A673 (cell line): ENCODE data around the gene ANKRD13A. TPM values are rescaled to one million over a fixed set of nuclear protein-coding genes. Genes with fewer than 3 reads are reported as not detected.

Experiments used
- BruUV-seq: library from RNA; stranded (reverse); fragments of 400-500 nt; replicated peaks from 2 replicates; lab custom pipeline; 2021; lab: Mats Ljungman, UMichigan
- CTCF ChIA-PET: fragments of 300-600 bp; sonication (Branson Sonifier 250); formaldehyde crosslinking; loops from one replicate; lab custom pipeline; 2022; ENCODE audit warnings: antibody characterized with exemption; lab: Charles Lee
- POLR2A ChIA-PET: fragments of 300-600 bp; sonication (Branson Sonifier 250); formaldehyde crosslinking; loops from one replicate; lab custom pipeline; 2022; ENCODE audit warnings: antibody characterized with exemption; ENCODE audit not compliant: low non-redundant PET; lab: Charles Lee
- DNase-seq: peaks from one replicate; pipeline ENCODE4 v3.0.0-alpha.2; 2015; ENCODE audit warnings: low spot score
- H3K27ac ChIP-seq: fragments of 200-600 bp; sonication (generic); 2 replicates; pipeline ENCODE4 v1.5.1; 2016; ENCODE audit warnings: mixed run types, low read depth, mild to moderate bottlenecking, mixed read lengths, antibody characterized with exemption, low read length; ENCODE audit not compliant: poor library complexity, severe bottlenecking
- H3K27me3 ChIP-seq: fragments of 200-600 bp; sonication (generic); replicated peaks from 2 replicates; pipeline ENCODE4 v1.6.1; 2017; ENCODE audit warnings: mixed run types, low read depth, mild to moderate bottlenecking, mixed read lengths, antibody characterized with exemption, low read length; ENCODE audit not compliant: insufficient read depth, poor library complexity
- H3K36me3 ChIP-seq: fragments of 200-600 bp; sonication (generic); 2 replicates; pipeline ENCODE4 v1.6.1; 2016; ENCODE audit warnings: mixed run types, mild to moderate bottlenecking, mixed read lengths, antibody characterized with exemption, low read length; ENCODE audit not compliant: insufficient read depth, poor library complexity, severe bottlenecking
- H3K4me1 ChIP-seq: fragments of 200-600 bp; sonication (generic); 2 replicates; pipeline ENCODE4 v1.6.1; 2017; ENCODE audit warnings: mixed run types, mild to moderate bottlenecking, mixed read lengths, antibody characterized with exemption, low read length; ENCODE audit not compliant: insufficient read depth, poor library complexity, severe bottlenecking
- H3K4me3 ChIP-seq: fragments of 200-600 bp; sonication (generic); 2 replicates; pipeline ENCODE4 v1.5.1; 2016; ENCODE audit warnings: low read depth, mixed run types, mild to moderate bottlenecking, mixed read lengths, low read length; ENCODE audit not compliant: poor library complexity, severe bottlenecking
- H3K9me3 ChIP-seq: fragments of 200-600 bp; sonication (generic); 2 replicates; pipeline ENCODE4 v1.6.1; 2016; ENCODE audit warnings: mixed run types, low read depth, mild to moderate bottlenecking, mixed read lengths, antibody characterized with exemption, low read length; ENCODE audit not compliant: poor library complexity, severe bottlenecking
- CTCF ChIP-seq: fragments of 300-800, 200-600 bp; sonication (generic); conservative IDR thresholded peaks from 2 replicates; pipeline ENCODE4 v1.5.1; 2017; ENCODE audit warnings: low read depth, mild to moderate bottlenecking, antibody characterized with exemption, low read length, moderate library complexity, mixed read lengths
- EZH2 ChIP-seq: fragments of 200-600 bp; sonication (generic); IDR thresholded peaks from 2 replicates; pipeline ENCODE4 v1.6.1; 2017; ENCODE audit warnings: borderline replicate concordance, low read depth, mild to moderate bottlenecking, mixed read lengths, antibody characterized with exemption, low read length; ENCODE audit not compliant: poor library complexity, severe bottlenecking
- intact Hi-C: fragments of 100-400 bp; cut with micrococcal nuclease; formaldehyde crosslinking; loops from one replicate; pipeline ENCODE4 v1.10.0; 2022; ENCODE audit not compliant: unreplicated experiment
- total RNA-seq: library from RNA; stranded (reverse); gene quantifications from 2 replicates; pipeline ENCODE4 v1.2.3, GENCODE V29; 2021

Gene ANKRD13A
- total RNA-seq, 1 experiment from 2014 or later: 19.8 TPM

GRCh38 chr12:109993091-109993490 is 6.1 kb upstream of the ANKRD13A start:
- Histone ChIP-seq H3K27me3 (no peaks in the 10 kb centered on the region), H3K9me3 (no peaks in the 10 kb centered on the region), H3K4me3 (no peak overlapping the region), H3K4me1 (peaks cover 11% of the 10 kb centered on the region), H3K27ac (no peak overlapping the region), H3K36me3 (peaks cover 6% of the 10 kb centered on the region)
- TF ChIP-seq EZH2: no peak
- no peak for TF ChIP-seq CTCF
- BruUV-seq: no TSS peak
- intact Hi-C loops: no loop called here
- no peak for DNase-seq
- ChIA-PET CTCF (no interaction called here), POLR2A (no interaction called here)

DNA sequence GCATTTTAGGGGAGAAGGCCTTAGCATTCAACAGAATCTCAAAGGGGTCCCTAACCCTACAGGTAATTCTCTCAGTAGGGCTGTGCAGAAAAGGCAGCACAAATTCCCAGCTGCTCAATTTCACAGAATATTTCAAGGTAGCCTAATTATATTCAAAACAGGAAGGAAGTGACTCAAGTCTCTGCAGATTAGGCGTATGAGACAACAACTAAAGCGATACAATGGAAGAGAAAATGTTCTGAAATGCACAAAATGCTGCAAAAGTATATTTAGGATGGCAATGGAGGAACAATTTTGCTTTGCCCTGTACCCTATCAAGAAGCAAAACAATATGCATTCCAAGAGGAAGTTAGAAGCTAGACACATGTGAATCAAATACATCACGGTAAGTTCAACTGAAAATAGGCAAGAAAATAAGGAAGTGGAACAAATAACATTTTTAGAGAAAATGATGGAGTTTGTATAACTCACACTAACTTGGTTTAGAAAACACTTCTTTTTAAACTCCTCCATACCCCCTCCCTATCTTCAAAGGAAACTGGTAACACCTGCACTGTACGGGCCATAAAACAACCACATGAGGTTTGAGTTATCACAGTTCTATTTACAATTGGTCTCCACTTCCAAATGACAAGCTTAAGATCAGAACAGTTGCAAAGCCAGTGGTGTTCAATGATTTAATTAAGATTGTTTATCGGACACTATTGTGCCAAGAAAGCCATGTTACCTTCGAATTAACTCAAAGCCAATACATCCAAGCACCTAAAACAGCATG is 4.6 kb upstream of the ANKRD13A start:
- peak; percentile 61 for DNase-seq
- intact Hi-C loops: no loop called here
- Histone ChIP-seq H3K27me3 (no peaks in the 10 kb centered on the region), H3K9me3 (no peaks in the 10 kb centered on the region), H3K4me1 (peaks cover 19% of the 10 kb centered on the region), H3K4me3 (peak overlapping the region; percentile 83), H3K36me3 (peaks cover 2% of the 10 kb centered on the region), H3K27ac (peak overlapping the region; percentile 81)
- TSS peak; percentile 36 for BruUV-seq
- TF ChIP-seq CTCF (no peak), EZH2 (no peak)
- ChIA-PET CTCF (interaction anchor here (0.6 kb wide), 1 partner anchor 229 kb away, joined by 5 read pairs; no protein-coding TSS in a partner anchor), POLR2A (no interaction called here)

DNA sequence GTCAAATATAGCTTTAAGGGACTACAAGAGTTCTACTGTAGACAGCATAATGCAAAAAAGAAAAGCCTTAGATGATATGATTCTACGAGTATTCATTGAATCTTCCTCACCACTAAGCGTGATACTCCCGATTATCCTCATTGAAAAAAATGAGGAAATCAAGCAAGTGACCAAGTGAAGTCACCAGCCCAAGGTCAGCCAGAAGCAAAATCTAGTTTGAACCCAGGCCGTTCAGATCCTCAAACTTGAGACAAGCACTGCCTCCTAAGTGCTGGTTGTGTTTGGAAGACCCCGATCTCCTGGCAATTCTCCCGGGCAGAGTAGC is 3.9 kb upstream of the ANKRD13A start:
- DNase-seq: no peak
- intact Hi-C loops: no loop called here
- no TSS peak for BruUV-seq

More for the DNA sequence above, 3.9 kb upstream of the ANKRD13A start:
- CTCF ChIA-PET: no interaction called here
- Histone ChIP-seq H3K27ac (peak overlapping the region; percentile 81), H3K36me3 (no peaks in the 10 kb centered on the region), H3K9me3 (no peaks in the 10 kb centered on the region), H3K4me3 (peak overlapping the region; percentile 83), H3K27me3 (no peaks in the 10 kb centered on the region), H3K4me1 (peaks cover 24% of the 10 kb centered on the region)
- TF ChIP-seq EZH2: no peak
- TF ChIP-seq CTCF: no peak
- POLR2A ChIA-PET: no interaction called here
